ENCODE measurements around the gene HOXD1.
A peak's percentile ranks its signal among the peaks of the same experiment; 100 is the strongest.

The HOXD1 gene

DNA sequence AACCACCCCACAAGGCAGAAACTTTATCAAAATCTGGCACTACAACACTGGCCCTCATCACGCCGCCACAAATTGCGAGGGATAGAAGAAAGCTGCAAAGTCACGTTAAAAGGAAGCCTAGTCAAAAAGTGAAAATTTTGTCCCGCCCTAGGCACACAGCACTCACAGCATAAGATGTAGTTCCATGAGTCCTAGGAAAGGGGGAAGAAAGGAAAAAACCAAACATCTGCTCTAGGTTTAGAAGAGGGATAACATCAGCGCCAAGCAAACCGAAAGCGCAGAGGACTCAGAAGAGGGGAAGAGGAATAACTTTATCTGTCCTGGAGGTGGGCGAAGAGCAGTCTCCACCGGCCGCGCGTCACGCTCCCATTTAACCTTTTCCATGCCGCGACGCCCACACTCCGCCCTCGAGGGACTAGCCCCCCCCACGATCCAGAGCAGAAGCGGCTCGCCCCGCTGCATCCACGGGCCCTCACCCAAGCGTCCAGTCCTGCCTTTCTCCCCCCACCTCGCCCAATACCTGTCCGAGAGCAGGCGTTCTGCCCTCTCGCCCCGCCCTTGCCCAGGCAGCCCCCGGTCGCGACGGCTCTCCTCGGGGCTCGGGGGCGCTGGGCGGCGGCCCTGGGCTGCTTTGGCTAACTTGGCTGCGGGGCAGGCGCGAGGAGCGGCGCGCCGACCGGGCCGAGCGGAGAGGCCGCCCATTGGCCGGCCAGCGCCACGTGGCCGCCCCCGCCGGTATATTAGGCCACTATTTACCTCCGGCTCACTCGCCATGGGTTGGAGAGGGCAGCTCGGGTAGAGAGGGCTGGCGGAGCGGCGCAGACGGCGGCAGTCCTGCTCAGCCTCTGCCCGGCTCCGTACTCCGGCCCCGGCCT lies at the start of gene HOXD1:
Gene HOXD1, plus strand, starts transcription at position 770 of the 875 bp plus-strand sequence. CDS start 134 bp downstream, outside the sequence.
- peak within 1 kb of the TSS; percentile 42 for H3K4me3 ChIP-seq (ENCODE audit: low read depth, low read length)
- no peak for DNase-seq (ENCODE audit: low read depth)

DNA sequence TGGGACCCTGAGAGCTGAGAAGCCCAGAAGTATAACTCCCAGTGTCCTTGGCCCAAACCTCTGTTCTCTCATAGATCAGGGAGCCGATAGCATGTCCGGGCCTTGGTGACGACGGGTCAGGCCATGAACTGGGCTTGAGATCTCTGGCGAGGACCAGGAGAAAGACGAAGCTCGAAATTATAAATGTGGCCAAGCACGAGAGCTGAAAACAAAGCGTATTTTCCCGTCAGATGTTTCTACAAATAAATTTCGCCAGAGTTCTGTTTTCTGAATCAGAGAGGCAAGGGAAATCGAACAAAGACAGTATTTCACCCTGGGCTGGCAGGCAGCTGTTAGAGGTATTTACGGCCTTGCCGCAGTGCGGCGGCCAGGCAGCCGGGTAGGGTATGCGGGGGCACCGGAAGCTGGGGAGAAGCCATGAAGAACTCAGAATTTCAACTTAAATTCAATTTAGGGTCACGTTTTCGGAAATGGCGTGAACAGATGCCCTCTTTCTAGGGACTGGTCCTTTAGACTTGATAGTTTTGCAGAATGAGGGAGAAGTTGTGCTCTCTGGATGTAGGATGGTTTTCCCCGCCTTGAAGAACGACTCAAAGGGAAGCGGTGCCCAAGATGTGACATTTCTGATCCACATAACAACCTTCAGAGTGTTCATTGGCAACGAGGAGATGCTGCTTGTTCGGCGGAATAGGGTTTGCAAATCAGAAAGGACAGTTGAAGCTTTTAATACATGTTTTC lies 49.4 kb upstream of the HOXD1 start:
- DNase-seq (ENCODE audit: low read depth) = no peak
- H3K4me3 ChIP-seq (ENCODE audit: low read depth, low read length) = no peak overlapping the region
- TF ChIP-seq, protein P1, sequence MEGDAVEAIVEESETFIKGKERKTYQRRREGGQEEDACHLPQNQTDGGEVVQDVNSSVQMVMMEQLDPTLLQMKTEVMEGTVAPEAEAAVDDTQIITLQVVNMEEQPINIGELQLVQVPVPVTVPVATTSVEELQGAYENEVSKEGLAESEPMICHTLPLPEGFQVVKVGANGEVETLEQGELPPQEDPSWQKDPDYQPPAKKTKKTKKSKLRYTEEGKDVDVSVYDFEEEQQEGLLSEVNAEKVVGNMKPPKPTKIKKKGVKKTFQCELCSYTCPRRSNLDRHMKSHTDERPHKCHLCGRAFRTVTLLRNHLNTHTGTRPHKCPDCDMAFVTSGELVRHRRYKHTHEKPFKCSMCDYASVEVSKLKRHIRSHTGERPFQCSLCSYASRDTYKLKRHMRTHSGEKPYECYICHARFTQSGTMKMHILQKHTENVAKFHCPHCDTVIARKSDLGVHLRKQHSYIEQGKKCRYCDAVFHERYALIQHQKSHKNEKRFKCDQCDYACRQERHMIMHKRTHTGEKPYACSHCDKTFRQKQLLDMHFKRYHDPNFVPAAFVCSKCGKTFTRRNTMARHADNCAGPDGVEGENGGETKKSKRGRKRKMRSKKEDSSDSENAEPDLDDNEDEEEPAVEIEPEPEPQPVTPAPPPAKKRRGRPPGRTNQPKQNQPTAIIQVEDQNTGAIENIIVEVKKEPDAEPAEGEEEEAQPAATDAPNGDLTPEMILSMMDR (conservative IDR thresholded peaks at IDR 0.05; ENCODE audit: low read depth, low read length) = no peak

More for the DNA sequence above, at the start of gene HOXD1:
- TF ChIP-seq, protein P1 (conservative IDR thresholded peaks at IDR 0.05; ENCODE audit: low read depth, low read length) = no peak

DNA sequence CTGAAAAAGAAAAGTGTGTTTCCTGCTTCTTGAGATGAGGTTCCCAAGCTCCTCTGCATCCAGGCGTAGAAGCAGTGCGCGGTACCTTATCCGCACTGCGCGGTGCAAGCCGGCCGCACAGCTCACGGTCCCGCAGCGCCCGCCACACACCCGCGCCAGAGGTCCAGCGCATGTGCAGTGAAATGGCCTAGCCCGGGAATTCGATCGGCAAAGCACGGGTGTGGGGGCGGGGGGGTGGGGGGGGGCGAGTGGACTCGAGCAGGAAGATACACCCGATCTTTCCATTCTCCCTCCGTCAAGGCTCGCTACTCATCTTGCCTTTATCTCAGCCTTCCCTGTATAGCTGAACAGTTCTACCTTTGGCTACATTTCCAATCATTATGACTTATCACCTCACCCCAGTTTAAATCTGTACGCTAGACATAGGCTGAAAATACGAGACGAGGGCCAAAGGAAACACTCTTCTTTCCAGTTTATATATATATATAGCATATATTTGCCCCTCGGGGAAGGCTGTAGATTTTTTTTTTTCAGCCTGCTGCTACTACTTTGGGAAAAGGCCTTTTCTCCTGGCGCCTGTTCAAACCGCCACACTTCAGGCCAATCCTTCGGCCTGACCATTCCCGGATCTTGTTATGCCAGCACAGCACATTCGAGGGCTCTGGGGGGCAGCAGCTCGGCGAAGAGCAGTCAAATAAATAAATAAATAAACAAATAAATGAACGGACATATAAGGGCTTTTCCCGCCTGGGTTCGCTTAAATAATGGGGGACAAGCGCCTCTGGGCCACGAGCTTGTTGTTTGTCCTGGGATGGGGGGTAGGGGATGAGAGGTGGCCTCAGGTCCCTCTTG lies 48.6 kb upstream of the HOXD1 start:
- DNase-seq (ENCODE audit: low read depth) = no peak
- TF ChIP-seq, protein P1 (conservative IDR thresholded peaks at IDR 0.05; ENCODE audit: low read depth, low read length) = no peak
- H3K4me3 ChIP-seq (ENCODE audit: low read depth, low read length) = no peak overlapping the region

DNA sequence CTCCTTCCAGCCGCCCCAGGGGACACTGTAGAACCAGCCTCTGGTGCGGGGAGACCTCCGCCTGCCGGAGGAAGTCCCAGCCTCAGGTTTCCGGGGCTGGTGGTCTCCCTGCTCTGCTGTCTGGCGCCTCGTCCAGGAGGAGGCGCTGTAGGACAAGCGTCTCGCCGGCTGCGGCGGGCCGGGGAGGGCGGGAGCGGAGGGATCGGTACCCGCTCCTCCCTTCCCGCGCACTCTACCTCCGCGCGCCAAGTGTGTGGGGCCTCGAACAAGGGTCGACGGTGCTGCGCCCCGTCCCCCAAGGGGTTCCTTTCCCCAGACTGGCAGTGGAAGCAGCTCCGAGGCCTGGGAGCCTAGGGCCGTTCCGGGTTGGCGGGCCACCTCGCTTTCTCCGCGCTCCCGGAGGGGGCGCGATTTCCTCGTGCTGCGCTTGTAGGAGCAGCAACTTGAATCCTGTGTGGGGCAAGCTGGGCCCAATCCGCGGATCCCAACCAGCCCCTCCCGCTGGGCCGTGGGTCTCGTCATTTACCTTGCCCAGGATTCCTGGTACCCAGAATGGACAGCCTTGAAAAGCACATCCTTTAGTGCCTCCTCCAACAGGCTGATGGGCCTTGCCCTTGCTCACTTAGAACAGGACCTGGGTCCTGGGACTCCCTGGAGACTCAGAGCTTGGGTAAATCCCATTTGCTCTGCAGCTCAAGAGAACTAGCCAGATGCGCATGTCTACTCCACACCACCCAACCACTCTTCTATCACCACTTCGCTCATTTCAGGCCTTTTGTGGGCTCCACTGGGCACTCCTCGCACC lies 47.8 kb upstream of the HOXD1 start:
- peak overlapping the region; percentile 46 for H3K4me3 ChIP-seq (ENCODE audit: low read depth, low read length)
- peak; percentile 51 for DNase-seq (ENCODE audit: low read depth)
- TF ChIP-seq, protein P1 (conservative IDR thresholded peaks at IDR 0.05; ENCODE audit: low read depth, low read length) = peak; percentile 76

DNA sequence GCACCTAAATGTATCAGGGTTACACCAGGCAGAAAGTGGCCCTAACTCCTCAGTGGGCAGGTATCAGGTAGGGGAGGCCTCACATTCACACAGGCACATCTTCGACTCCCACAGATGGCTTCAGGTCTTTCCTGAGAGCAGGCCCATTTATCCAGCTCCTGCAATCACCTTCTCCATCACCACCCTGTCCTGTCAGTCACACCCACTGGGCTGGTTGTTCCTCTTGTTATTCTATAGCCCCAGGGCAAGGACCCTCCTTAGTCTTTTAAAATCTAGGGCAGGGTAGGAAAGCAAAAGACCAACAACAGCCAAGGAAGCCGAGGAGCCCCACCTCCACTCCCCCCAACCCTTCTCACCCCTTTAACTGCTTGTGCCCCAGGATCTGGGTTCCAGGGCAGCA lies 46.2 kb upstream of the HOXD1 start:
- TF ChIP-seq, protein P1 (conservative IDR thresholded peaks at IDR 0.05; ENCODE audit: low read depth, low read length) = no peak
- H3K4me3 ChIP-seq (ENCODE audit: low read depth, low read length) = no peak overlapping the region
- no peak for DNase-seq (ENCODE audit: low read depth)
